Activated CD8-positive, alpha-beta memory T cell treated with anti-CD3 and anti-CD28 coated beads, Interleukin-2, amount 50 U/mL, for 1 hour (primary cell): ENCODE data around the gene KCNE1.
"Not testable (repeated sequence)": the region's sequence is repeated elsewhere in the genome, so short reads cannot be mapped to it uniquely, and the experiment has no call there.

ENCODE experiments used
- DNase-seq: peaks from one replicate; pipeline ENCODE4 v3.0.0-alpha.2; 2020; ENCODE audit errors: extremely low read depth

KCNE1 gene

GRCh38 chr21:34423805-34424204 lies 88.2 kb downstream of the KCNE1 start, which contains the start of gene SMIM34:
Gene SMIM34 (minus strand): TSS chr21:34423951. CDS start chr21:34423839, 112 bp downstream.
- not testable (repeated sequence) for DNase-seq

DNA sequence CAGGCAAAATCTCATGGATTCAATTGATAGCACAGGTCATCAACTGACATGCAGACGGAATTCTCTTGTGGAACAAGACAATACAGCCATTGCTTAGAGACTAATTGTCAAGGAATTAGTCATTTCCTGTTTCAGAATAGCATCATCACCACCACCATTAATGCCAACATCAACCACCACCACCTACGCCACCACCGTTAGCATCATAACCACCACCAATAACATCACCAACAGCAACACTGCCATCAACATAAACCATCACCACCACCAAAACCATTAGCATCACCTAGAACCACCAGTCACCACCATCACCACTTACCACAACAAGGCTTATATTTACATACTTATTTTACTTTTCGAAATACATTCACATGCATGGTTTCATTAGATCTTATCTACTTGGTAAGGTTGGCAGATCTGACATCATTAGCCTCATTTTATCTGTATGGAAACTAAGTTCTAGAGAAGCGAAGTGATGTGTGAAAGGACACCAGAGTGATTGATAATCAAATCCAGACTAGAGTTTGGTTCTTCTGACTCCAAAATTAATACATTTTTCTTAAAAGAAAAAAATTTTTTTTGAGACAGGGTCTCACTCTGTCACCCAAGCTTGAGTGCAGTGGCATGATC lies 94.4 kb downstream of the KCNE1 start:
- DNase-seq: not testable (repeated sequence)

GRCh38 chr21:34407294-34407693 lies 104.7 kb downstream of the KCNE1 start:
- DNase-seq: not testable (repeated sequence)

DNA sequence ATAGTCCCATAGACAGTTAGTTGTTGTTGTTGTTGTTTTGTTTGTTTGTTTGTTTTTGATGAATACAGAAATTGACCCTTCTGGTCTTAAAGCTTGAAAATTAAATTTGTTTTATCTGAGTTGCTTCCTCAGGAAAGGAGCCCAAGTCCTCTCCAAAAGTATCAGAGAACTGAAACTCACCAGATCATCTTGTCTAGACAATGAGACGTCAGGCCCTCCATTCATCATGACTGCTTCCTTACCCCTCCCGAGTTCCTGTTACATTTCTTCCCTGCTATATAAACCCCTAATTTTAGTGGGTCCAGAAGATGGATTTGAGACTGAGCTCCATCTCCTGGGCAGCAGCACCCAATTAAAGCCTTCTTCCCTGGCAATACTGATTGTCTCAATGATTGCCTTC lies 105.3 kb downstream of the KCNE1 start:
- not testable (repeated sequence) for DNase-seq

DNA sequence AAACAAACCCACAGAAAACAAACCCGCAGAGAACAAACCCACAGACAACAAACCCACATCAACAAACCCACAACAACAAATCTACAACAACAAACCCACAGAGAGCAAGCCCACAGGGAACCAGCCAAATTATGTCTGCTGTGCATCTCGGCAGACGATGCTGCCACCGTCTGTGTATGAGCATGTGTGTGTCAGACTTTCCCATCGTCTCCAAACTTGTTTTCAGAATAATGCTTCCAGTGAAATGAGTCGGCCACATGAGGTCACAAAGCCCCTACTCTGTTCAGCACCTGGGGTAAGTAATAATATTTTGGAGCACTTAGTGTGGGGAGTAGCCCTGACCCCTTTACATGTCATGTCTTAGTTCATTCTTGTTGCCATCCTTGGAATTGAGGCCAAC lies 105.9 kb downstream of the KCNE1 start:
- DNase-seq: not testable (repeated sequence)

DNA sequence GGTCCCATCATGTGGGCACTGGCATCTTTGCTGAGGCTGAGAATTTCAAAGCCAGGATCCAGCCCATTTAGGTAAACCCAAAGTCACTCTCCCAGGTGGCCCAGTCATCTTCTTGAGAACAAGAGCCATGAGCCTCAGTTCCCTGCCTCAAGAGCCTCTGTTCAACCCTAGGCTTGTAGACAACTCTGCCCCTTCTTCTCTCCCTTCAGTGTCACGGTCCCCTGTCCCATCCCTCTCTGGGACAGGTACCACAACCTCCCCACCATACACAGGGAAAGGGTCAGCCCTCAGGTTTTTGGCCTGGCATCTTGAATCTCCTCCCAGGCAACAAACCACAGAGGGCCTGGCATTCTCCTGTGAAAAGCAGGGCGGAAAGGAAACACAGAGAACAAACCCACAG lies 106.3 kb downstream of the KCNE1 start:
- not testable (repeated sequence) for DNase-seq

DNA sequence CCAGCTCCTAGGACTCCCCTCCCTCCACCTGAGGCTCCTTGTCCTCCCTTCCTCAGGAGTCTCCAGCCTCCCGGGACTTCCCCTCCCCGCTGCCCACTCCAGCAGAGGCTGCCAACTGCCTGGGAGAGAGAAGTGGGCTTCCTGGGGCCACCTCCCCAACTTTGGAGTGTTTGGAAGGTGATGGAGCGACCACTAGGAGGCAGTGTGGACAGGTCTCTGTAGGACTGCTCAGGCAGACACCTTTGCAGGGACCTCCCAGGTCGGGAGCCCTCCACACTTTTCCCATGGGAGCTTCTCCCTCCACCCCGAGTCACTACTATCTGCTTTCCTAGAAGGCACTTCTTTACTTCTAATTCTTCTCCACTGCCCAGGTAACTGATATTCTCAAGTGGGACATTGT lies 107.3 kb downstream of the KCNE1 start:
- not testable (repeated sequence) for DNase-seq

- DNase-seq: not testable (repeated sequence)
Observed at GRCh38 chr21:34400522-34400921, 111.5 kb downstream of the KCNE1 start.
